NCI-H69 (cell line): ENCODE measurements around the gene ZIM2.
A peak's percentile ranks its signal among the peaks of the same experiment; 100 is the strongest.

Experiments used
- DNase-seq: peaks from one replicate; lab custom pipeline; 2025; lab: John Stamatoyannopoulos, UW

The ZIM2 gene

DNA sequence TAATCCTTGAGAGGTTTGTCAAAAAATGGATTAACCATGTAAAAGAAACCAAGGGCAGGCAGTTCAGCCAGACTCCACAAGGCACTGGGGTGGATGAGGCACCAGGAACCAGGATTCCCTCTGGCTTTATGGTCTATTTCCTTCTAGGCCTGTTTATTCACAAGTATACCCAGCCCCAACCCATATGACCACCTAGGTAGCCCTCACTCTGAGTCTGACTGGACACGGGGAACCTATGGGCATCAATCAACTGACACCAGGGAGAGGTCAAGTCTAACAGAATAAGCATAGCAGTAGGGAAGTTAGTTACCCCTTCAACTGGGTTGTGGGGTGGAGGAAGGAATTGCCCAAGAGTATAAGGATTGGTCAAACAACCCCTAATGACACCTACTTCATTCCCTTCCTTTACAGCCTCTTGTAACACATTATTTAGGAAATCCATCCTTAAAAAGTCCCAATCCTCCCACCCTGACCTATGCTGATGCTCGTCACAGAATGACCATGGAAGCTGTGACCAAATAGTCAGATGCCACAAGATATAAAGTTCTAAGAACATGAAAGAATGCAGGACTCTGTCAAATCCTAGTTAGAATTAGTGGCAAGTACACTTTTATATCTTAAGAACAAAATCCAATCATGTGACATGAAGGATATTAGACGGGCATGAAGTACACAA is 31.7 kb downstream of the ZIM2 start:
- no peak for DNase-seq

DNA sequence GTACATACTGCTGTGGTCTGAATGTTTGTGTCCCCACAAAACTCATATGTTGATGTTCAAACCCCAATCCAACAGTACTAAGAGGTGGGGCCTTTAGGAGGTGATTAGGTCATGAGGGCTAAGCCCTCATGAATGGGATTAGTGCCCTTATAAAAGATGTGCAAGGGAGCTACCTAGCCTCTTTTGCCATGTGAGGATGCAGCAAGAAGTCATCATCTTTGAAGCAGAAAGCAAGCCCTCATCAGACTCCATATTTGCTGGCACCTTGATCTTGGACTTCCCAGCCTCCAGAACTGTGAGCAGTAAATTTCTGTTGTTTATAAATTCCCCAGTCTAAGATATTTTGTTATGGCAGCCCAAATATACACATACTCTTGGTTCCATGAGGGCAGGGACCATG is 33.9 kb downstream of the ZIM2 start:
- no peak for DNase-seq

DNA sequence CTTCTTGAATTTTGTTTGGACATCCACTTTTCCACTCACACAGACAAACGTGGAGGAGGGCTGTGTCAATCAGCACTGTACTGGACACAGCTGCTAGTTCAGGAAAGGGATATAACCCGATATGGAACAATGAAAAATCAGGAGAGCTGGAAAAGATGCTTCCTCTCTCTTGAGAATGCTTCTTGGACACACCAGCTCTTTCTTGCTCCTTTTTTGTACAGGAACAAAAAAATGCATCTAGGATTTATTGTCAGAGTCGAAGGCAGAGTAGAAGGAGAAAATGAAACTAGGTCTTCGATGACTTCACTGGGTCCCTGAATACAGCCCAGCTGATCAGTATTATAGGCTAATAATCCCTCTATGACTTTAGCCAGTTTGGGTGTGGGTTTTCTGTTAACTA is 62.2 kb downstream of the ZIM2 start:
- DNase-seq = no peak

DNA sequence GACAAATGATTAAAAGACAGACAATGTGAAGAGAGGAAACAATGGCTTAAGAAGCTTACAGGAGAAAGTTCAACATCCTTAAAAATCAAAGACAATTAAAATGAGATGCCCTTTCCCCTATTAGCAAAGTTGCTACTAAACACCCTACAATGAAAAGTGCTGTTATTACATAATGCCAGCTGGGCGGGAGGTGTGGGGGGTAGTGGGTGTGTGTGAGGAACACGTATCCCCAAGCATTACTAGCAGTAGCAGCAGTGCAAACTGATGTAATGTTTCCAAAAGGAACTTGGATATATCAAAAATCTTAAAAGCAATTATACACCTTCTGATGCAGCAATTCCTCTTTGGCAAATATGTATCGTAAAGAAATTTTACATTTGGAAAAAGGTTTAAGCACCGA is 70.9 kb downstream of the ZIM2 start:
- DNase-seq = no peak

DNA sequence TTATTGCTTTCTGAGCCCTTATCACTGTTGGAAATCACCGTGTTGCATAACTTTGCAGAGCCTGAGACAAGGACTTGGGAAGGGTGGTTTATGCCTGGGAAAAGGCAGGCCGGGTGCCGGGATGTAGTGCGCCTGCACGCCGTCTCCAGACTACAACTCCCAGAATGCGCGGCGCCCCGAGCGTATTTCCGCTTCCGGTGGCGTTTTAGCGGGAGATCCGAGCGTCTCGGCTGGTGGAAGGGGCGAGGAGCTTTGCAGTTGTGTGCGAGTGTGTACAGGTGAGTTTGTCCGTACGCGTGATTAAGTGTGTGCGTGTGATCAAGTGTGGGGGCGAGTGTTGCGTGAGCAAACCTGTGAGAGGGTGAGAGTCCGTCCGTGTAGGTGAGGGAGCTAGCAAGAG is 75.4 kb downstream of the ZIM2 start:
- DNase-seq = no peak

DNA sequence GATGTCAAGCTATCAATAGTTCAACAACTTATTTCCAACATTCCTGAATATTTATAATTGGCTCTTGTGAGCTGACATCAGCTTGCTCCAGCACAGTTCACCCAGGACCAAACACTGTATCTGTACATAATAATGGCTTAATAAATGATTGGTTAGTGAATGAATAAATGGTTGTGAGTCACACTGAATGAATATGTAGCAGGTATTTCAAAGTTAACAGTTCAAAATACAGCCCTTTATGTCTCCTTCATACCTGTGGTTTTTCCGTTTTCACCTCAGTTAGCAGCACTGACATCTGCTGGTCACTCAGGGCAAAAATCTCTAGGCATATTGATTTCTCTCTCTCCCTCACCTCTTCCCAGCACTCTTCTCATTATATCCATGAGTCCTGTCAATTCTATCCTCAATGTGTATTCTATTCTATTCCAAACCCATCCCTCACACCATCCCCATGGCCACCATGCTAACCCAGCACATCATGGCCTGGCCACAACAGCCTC is 76.3 kb downstream of the ZIM2 start:
- no peak for DNase-seq

DNA sequence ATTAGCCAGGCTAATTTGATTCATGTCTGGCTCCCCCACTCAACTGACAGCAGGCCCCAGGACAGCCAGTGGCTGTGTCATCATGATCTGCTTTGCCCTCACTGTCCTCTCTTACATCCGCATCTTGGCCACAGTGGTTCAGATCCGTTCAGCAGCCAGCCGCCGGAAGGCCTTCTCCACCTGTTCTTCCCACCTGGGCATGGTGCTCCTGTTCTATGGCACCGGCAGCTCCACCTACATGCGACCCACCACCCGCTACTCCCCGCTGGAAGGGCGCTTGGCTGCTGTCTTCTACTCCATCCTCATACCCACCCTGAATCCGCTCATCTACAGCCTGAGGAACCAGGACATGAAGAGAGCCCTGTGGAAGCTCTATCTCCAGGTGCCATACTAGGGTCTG is 79.7 kb downstream of the ZIM2 start:
- no peak for DNase-seq

DNA sequence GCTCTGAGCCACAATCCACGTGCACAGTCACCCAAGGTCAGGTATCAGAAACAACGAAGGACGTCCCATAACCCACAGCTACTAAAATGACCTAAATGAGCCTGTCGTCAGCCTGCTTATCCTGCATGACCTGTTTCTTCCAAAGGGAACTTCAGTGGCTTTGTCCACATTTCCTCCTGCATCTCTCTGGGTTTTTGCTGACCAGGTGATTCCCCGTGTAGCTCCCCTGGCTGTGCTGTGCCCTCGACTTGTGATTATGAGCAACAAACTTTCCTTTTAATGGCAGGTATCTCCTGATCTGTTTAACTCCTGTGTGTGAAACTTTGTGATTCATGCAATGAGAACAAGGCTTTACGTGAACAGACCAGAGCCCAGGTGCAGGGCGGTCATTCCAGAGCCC is 81.0 kb downstream of the ZIM2 start:
- no peak for DNase-seq

DNA sequence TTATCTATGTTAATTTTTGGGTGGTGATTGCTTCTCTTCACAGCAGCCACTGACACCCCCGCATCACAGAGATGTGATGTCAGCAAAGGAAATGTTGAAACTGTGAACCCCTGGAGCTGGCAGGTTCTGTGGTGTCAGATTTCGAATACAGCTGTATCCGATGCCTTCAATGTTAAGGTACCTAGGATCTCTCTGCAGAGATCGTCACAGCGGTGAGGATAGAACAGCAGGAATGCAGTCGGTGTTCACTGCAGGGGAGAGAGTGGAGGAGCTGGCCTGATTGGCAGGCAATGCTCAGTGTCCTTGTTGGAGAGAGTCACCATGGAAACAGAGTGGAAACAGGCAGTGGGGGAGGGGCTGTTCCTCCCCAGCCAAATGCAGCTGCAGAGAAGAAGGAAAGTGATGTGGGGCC is 89.4 kb downstream of the ZIM2 start:
- DNase-seq = peak; percentile 69

DNA sequence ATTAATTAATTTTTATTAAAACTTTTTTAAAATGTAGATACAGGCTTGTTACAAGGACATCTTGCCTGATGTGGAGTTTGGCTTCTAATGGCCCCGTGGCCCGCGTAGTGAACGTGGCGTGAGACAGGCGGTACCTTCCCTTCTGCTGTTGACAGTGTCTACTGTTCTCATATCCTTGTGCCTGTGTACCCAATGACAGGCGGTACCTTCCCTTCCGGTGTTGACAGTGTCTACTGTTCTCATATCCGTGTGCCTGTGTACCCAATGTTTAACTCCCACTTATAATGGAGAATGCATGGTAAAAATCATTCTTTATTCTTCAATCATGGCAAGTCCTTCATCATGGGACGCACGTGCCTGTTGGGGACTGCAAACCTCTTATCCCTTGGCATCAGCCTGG is 89.9 kb downstream of the ZIM2 start:
- DNase-seq = peak; percentile 13

DNA sequence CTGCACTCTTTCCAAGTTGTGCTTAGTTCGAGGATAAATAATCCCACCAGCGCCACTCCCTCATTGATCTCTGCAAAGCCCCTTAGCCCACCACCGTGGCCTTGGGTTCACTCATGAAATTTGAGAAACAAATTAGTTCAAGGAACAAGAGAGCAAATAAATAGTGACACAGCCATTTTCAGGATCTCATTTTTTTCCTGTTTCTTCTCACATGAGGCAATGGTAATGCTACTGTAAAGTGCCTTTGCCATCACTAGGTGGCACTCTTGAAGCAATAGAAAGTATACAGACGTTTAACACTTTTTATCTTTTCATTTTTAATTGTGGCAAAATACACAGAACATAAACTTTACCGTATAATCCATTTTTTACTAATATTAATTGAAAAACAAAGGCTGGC is 92.1 kb downstream of the ZIM2 start:
- peak; percentile 41 for DNase-seq

DNA sequence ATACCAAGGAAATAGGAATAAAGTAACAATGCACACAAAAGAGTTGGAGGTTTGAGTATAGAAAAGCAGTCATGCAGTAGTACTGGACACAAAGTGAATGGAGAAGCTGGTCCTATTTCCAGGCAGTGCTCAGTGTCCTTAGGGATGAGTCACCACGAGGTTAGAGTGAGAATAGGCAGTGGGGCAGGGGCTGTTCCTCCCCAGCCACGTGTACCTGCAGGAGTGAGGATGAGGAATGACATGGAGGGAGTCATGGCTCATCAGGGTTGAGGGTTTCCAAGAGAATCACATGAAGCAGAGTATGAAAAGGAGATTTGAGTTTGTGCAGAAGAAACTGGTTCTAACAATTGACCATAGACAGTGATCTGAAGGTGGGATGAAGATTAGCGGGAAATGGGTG is 94.2 kb downstream of the ZIM2 start:
- DNase-seq = no peak

DNA sequence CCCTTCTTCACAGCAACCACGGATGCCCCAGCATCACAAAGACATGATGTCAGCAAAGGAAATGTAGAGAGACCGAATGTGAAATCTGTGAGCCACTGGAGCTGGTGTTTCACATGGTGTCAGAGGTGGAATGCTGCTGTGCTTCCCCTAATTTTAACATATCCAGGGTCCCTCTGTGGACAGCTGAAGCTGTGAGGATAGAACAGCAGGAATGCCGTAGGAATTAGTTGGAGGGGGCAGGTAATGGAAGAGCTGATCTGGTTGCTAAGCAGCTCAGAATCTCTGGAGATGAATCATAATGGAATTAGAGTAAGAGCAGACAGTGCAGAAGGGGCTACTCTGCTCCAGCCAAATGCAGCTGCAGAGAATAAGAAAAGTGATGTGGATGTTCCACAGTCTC is 100.0 kb downstream of the ZIM2 start:
- no peak for DNase-seq

DNA sequence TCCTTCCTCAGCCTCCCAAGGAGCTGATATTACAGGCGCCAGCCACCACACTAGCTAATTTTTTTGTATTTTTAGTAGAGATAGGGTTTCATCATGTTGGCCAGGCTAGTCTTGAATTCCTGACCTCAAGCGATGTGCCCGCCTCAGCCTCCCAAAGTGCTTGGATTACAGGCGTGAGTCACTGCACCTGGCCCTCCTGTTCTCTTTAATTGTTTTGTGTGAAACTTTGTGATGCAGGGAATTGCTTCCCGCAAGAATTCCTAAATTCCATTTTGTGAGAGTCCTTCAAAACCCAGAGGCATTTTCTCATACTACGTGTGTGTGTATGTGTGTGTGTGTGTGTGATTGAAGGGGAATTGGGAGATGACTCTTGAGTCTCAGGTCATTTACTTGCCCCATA is 104.0 kb downstream of the ZIM2 start:
- DNase-seq = no peak

DNA sequence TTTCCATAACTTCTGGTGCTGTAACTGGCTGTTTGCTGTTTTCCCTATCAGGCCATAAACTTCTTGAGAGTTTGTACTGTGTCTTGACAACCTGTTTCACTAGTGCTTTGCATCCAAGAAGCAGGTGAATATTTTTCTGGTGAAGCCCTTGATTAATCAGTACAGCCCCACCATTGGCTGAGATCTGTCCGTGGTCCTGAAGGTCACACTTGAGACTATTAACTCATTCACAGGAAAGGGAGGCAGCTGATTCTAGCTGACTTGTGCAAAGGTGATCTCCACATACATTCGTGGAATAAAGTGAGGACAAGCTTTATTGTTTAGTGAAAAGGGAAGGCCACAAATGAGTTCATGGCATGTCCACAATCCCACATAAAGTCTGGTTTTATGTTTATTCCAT is 107.5 kb downstream of the ZIM2 start:
- no peak for DNase-seq

DNA sequence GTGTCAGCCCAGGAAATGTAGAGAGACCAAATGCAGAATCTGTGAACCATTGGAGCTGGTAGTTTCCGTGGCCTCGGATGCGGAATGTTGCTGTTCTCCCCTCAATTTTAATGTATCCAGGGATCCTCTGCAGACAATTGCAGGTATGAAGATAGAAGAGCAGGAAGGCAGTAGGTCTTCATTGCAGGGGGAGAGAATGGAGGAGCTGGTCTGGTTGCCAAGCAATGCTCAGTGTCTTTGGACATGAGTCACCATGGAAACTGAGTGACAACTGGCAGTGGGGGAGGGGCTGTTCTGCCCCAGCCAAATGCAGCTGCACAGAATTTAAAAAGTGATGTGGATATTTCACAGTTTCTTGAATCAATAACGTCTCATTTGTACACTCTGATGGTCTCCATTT is 112.8 kb downstream of the ZIM2 start:
- no peak for DNase-seq

DNA sequence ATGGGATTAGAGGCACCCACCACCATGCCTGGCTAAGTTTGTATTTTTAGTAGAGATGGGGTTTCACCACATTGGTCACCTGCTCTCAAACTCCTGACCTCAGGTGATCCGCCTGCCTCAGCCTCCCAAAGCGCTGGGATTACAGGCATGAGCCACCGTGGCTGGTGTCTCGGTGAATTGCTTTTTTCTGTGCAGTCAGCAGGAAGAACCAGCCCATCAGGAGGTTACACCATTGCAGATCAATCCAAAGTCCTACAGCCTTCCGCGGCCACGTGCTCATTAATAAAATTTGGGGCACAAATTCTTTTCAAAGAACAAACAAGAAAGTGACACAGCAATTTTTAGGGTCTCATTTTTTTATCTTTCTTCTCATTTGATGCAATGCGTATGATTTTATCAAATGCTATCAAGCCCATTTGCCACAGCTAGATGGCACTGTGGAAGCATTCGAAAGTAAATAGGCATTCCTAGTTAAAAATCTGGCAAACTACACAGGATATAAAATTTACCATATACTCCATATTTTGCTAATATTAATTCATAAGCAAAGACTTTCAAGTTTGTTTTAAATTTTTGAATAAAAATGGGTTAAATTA is 114.6 kb downstream of the ZIM2 start:
- DNase-seq = peak; percentile 17
